Osteoblast (primary cell): Measurements from ENCODE around the gene NGEF. TPM values are rescaled to one million over a fixed set of nuclear protein-coding genes. Genes with fewer than 3 reads are reported as not detected.

ENCODE experiments used
- DNase-seq: peaks from one replicate; pipeline ENCODE4 v3.0.0; 2011; ENCODE audit warnings: low spot score, mixed read lengths; ENCODE audit not compliant: insufficient read length; ENCODE audit errors: missing footprints
- H2AFZ ChIP-seq: 2 replicates; pipeline ENCODE4 v1.6.0; 2011; ENCODE audit warnings: mild to moderate bottlenecking, low read length
- H3K27ac ChIP-seq: 2 replicates; pipeline ENCODE4 v1.5.1; 2011; ENCODE audit warnings: mild to moderate bottlenecking, low read depth, low read length, moderate library complexity
- H3K27me3 ChIP-seq: 2 replicates; pipeline ENCODE4 v1.6.0; 2012; ENCODE audit warnings: mild to moderate bottlenecking, control low read depth, inconsistent platforms, low read length, moderate library complexity; ENCODE audit not compliant: insufficient read depth
- H3K36me3 ChIP-seq: 2 replicates; pipeline ENCODE4 v1.5.1; 2011; ENCODE audit warnings: mild to moderate bottlenecking, low read length, control low read depth, moderate library complexity; ENCODE audit not compliant: insufficient read depth
- H3K4me1 ChIP-seq: 2 replicates; pipeline ENCODE4 v1.5.1; 2011; ENCODE audit warnings: mild to moderate bottlenecking, low read length, control low read depth, moderate library complexity; ENCODE audit not compliant: insufficient read depth
- H3K4me2 ChIP-seq: 2 replicates; pipeline ENCODE4 v1.6.0; 2011; ENCODE audit warnings: mild to moderate bottlenecking, low read length; ENCODE audit not compliant: insufficient read depth
- H3K4me3 ChIP-seq: fragments of 200-600 bp; sonication (generic); 3 replicates; pipeline ENCODE4 v1.5.1; 2012; ENCODE audit warnings: mild to moderate bottlenecking, low read length, inconsistent platforms; ENCODE audit not compliant: insufficient read depth
- H3K79me2 ChIP-seq: 2 replicates; pipeline ENCODE4 v1.6.0; 2012; ENCODE audit warnings: mild to moderate bottlenecking, low read length, control low read depth, inconsistent platforms; ENCODE audit not compliant: insufficient read depth
- H3K9me3 ChIP-seq: 2 replicates; pipeline ENCODE4 v1.5.1; 2011; ENCODE audit warnings: low read depth, low read length, control low read depth
- H4K20me1 ChIP-seq: 2 replicates; pipeline ENCODE4 v1.6.0; 2012; ENCODE audit warnings: mild to moderate bottlenecking, low read length, control low read depth; ENCODE audit not compliant: insufficient read depth
- CTCF ChIP-seq: IDR thresholded peaks from 2 replicates; pipeline ENCODE4 v1.5.1; 2011; ENCODE audit warnings: mild to moderate bottlenecking, low read depth, low read length, moderate library complexity; ENCODE audit errors: extremely low read depth
- total RNA-seq: library from RNA; depleted of rRNA; stranded (reverse); fragments of >200 nt; gene quantifications from 2 replicates; pipeline ENCODE4 v1.2.3, GENCODE V29; 2012

The NGEF gene
- total RNA-seq, 1 donor = not detected

- no peaks in the 10 kb centered on the region for H4K20me1 ChIP-seq
- no peak for TF ChIP-seq CTCF
- H3K27ac ChIP-seq = no peak overlapping the region
- H3K4me3 ChIP-seq = no peak overlapping the region
- H3K4me1 ChIP-seq = no peaks in the 10 kb centered on the region
- H3K4me2 ChIP-seq = no peak overlapping the region
- no peak for DNase-seq
- H3K79me2 ChIP-seq = no peaks in the 10 kb centered on the region
- H3K9me3 ChIP-seq = no peaks in the 10 kb centered on the region
- H3K36me3 ChIP-seq = no peaks in the 10 kb centered on the region
- H2AFZ ChIP-seq = no peak overlapping the region
- no peaks in the 10 kb centered on the region for H3K27me3 ChIP-seq
Observed at GRCh38 chr2:233017947-233018346, 4.9 kb upstream of the NGEF start.

GRCh38 chr2:233015019-233015645 lies 2.1 kb upstream of the NGEF start:
- no peaks in the 10 kb centered on the region for H3K27me3 ChIP-seq
- no peak overlapping the region for H3K4me2 ChIP-seq
- H3K9me3 ChIP-seq = no peaks in the 10 kb centered on the region
- no peak overlapping the region for H3K4me3 ChIP-seq
- H3K27ac ChIP-seq = no peak overlapping the region
- no peak overlapping the region for H2AFZ ChIP-seq
- no peak for TF ChIP-seq CTCF
- H3K4me1 ChIP-seq = no peaks in the 10 kb centered on the region
- no peaks in the 10 kb centered on the region for H4K20me1 ChIP-seq
- no peaks in the 10 kb centered on the region for H3K79me2 ChIP-seq
- no peak for DNase-seq
- no peaks in the 10 kb centered on the region for H3K36me3 ChIP-seq

GRCh38 chr2:233013650-233014049 lies 594 bp upstream of the NGEF start:
- H3K36me3 ChIP-seq = no peaks in the 10 kb centered on the region
- H3K9me3 ChIP-seq = no peaks in the 10 kb centered on the region
- TF ChIP-seq CTCF = no peak
- H3K27ac ChIP-seq = no peak overlapping the region
- no peak overlapping the region for H2AFZ ChIP-seq
- DNase-seq = no peak
- no peaks in the 10 kb centered on the region for H3K27me3 ChIP-seq
- H4K20me1 ChIP-seq = no peaks in the 10 kb centered on the region
- H3K4me3 ChIP-seq = no peak overlapping the region
- H3K79me2 ChIP-seq = no peaks in the 10 kb centered on the region
- no peaks in the 10 kb centered on the region for H3K4me1 ChIP-seq
- no peak overlapping the region for H3K4me2 ChIP-seq

- Histone ChIP-seq H2AFZ (no peak overlapping the region), H3K27me3 (no peaks in the 10 kb centered on the region), H3K4me3 (no peak overlapping the region), H3K27ac (no peak overlapping the region), H3K4me1 (no peaks in the 10 kb centered on the region), H4K20me1 (no peaks in the 10 kb centered on the region), H3K36me3 (no peaks in the 10 kb centered on the region), H3K9me3 (no peaks in the 10 kb centered on the region), H3K79me2 (no peaks in the 10 kb centered on the region), H3K4me2 (no peak overlapping the region)
- DNase-seq = no peak
- TF ChIP-seq CTCF = no peak
Observed at GRCh38 chr2:233012301-233012971, 620 bp downstream of the NGEF start.
